Activated CD4-positive, alpha-beta T cell treated with anti-CD3 and anti-CD28 coated beads for 36 hours (primary cell): Measurements from ENCODE around the gene C4orf17. TPM values are rescaled to one million over a fixed set of nuclear protein-coding genes. Genes with fewer than 3 reads are reported as not detected.
"Not testable (repeated sequence)": the region's sequence is repeated elsewhere in the genome, so short reads cannot be mapped to it uniquely, and the experiment has no call there.

Experiments
- ATAC-seq: fragments of 200-7000 bp; cut with Tn5 transposase; one replicate; pipeline ENCODE4 v1.10.0; 2021; ENCODE audit warnings: mild to moderate bottlenecking, moderate library complexity
- CTCF ChIA-PET: fragments of 350-600 bp; sonication (Branson Sonifier 250); formaldehyde crosslinking; loops from one replicate; lab custom pipeline; 2021; ENCODE audit warnings: antibody characterized with exemption; lab: Charles Lee
- POLR2A ChIA-PET: fragments of 350-600 bp; sonication (Branson Sonifier 250); formaldehyde crosslinking; loops from one replicate; lab custom pipeline; 2021; ENCODE audit warnings: antibody characterized with exemption, inconsistent platforms; lab: Charles Lee
- DNase-seq: peaks from one replicate; pipeline ENCODE4 v3.0.0-alpha.2; 2020
- H3K27ac Mint-ChIP-seq: one replicate; pipeline ENCODE4 v1.8.0; 2021; ENCODE audit warnings: mixed read lengths
- H3K27me3 Mint-ChIP-seq: one replicate; pipeline ENCODE4 v1.8.0; 2021; ENCODE audit warnings: mixed read lengths
- H3K36me3 Mint-ChIP-seq: one replicate; pipeline ENCODE4 v1.8.0; 2021; ENCODE audit warnings: low read depth, mixed read lengths
- H3K4me1 Mint-ChIP-seq: one replicate; pipeline ENCODE4 v1.8.0; 2021; ENCODE audit warnings: mixed read lengths
- H3K4me3 Mint-ChIP-seq: one replicate; pipeline ENCODE4 v1.8.0; 2021; ENCODE audit warnings: mild to moderate bottlenecking, moderate library complexity, mixed read lengths
- H3K9me3 Mint-ChIP-seq: one replicate; pipeline ENCODE4 v1.8.0; 2021; ENCODE audit warnings: low read depth, mixed read lengths
- intact Hi-C, 2 experiments: fragments of 100-400 bp; cut with DNase I in 1 of 2; cut with micrococcal nuclease in 1 of 2; formaldehyde crosslinking; loops; one replicate each; pipeline versions ENCODE4 v1.14.2 to v1.15.1; 2022 to 2024; cut with DNase I, micrococcal nuclease
- total RNA-seq, 2 experiments: library from RNA; stranded (reverse); gene quantifications; one replicate each; pipeline ENCODE4 v1.2.3, GENCODE V29; 2021

The C4orf17 gene
- total RNA-seq, 2 experiments from 2014 or later, result not detected

DNA sequence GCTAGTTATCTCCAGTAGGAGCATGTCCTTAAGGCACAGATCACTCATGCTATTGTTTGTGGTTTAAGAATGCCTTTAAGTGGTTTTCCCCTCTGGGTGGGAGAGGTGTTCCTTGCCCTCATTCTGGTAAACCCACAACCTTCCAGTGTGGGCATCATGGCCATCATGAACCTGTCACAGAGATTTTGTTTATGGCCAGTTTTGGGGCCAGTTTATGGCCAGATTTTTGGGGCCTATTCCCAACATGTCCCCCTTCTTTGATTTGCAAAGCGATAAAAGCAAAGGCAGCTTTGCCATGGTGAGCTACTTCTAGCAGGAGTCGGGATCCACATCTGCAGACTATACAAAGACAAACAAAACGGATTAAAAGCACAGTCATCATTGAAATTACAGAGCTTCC is 24.2 kb upstream of the C4orf17 start:
- H3K9me3 Mint-ChIP-seq, result peaks cover 19% of the 10 kb centered on the region
- H3K27ac Mint-ChIP-seq, H3K4me3 Mint-ChIP-seq, intact Hi-C loops, ATAC-seq, H3K36me3 Mint-ChIP-seq, POLR2A ChIA-PET, H3K27me3 Mint-ChIP-seq, DNase-seq, H3K4me1 Mint-ChIP-seq: not testable (repeated sequence)
- CTCF ChIA-PET, result interaction anchor here (0.9 kb wide), 1 partner anchor 325 kb away, joined by 4 read pairs; no protein-coding TSS in a partner anchor

- peaks cover 19% of the 10 kb centered on the region for H3K9me3 Mint-ChIP-seq
- peaks cover 4% of the 10 kb centered on the region for H3K36me3 Mint-ChIP-seq
- ATAC-seq, result no peak
- ChIA-PET CTCF (no interaction called here), POLR2A (no interaction called here)
- H3K4me3 Mint-ChIP-seq, result no peak overlapping the region
- intact Hi-C loops, result no loop called here
- H3K27ac Mint-ChIP-seq, result no peak overlapping the region
- no peaks in the 10 kb centered on the region for H3K27me3 Mint-ChIP-seq
- DNase-seq, result no peak
- H3K4me1 Mint-ChIP-seq, result no peaks in the 10 kb centered on the region
Measured at GRCh38 chr4:99490286-99490685, 20.5 kb upstream of the C4orf17 start.

- intact Hi-C loops, result loop anchor here (5.0 kb wide), 3 partner anchors 57 to 573 kb away; partner anchors contain the start of gene TRMT10A (in 1 of the 2)
- H3K36me3 Mint-ChIP-seq, result peaks cover 2% of the 10 kb centered on the region
- DNase-seq, result peak; percentile 27
- ChIA-PET POLR2A (interaction anchor here (1.1 kb wide), 1 partner anchor 446 kb away, joined by 3 read pairs; no protein-coding TSS in a partner anchor), CTCF (interaction anchor here (0.6 to 0.9 kb wide), 2 partner anchors 88 to 303 kb away, joined by 3 read pairs; no protein-coding TSS in a partner anchor)
- peaks cover 5% of the 10 kb centered on the region for H3K9me3 Mint-ChIP-seq
- no peak overlapping the region for H3K4me3 Mint-ChIP-seq
- ATAC-seq, result no peak
- peak overlapping the region; percentile 37 for H3K27ac Mint-ChIP-seq
- H3K4me1 Mint-ChIP-seq, result peaks cover 53% of the 10 kb centered on the region
- H3K27me3 Mint-ChIP-seq, result no peaks in the 10 kb centered on the region
Measured at GRCh38 chr4:99504804-99505502, 5.9 kb upstream of the C4orf17 start.

GRCh38 chr4:99506781-99507180 is 4.0 kb upstream of the C4orf17 start:
- ChIA-PET CTCF (interaction anchor here (0.8 kb wide), 1 partner anchor 301 kb away, joined by 3 read pairs; no protein-coding TSS in a partner anchor), POLR2A (no interaction called here)
- Mint-ChIP-seq H3K36me3 (peaks cover 2% of the 10 kb centered on the region), H3K27me3 (no peaks in the 10 kb centered on the region), H3K9me3 (peaks cover 5% of the 10 kb centered on the region), H3K4me3 (no peak overlapping the region), H3K27ac (peak overlapping the region; percentile 69), H3K4me1 (peaks cover 53% of the 10 kb centered on the region)
- DNase-seq (no peak), ATAC-seq (no peak)
- intact Hi-C loops, result loop anchor here (1.0 to 5.0 kb wide), 4 partner anchors 56 to 574 kb away; partner anchors contain the start of genes DNAJB14 (in 1 of the 2) and TRMT10A (in 1 of the 2)

GRCh38 chr4:99507349-99507748 is 3.5 kb upstream of the C4orf17 start:
- intact Hi-C loops, result loop anchor here (1.0 to 5.0 kb wide), 4 partner anchors 55 to 575 kb away; partner anchors contain the start of genes DNAJB14 (in 1 of the 2) and TRMT10A (in 1 of the 2)
- DNase-seq (no peak), ATAC-seq (peak; percentile 71)
- Mint-ChIP-seq H3K4me1 (peaks cover 53% of the 10 kb centered on the region), H3K27ac (peak overlapping the region; percentile 90), H3K4me3 (no peak overlapping the region), H3K27me3 (no peaks in the 10 kb centered on the region), H3K36me3 (peaks cover 2% of the 10 kb centered on the region), H3K9me3 (peaks cover 5% of the 10 kb centered on the region)
- ChIA-PET POLR2A (interaction anchor here (0.7 kb wide), 1 partner anchor 597 kb away, joined by 3 read pairs; no protein-coding TSS in a partner anchor), CTCF (interaction anchor here (0.9 to 1.0 kb wide), 2 partner anchors 10 to 301 kb away, joined by 3 to 4 read pairs; no protein-coding TSS in a partner anchor)

DNA sequence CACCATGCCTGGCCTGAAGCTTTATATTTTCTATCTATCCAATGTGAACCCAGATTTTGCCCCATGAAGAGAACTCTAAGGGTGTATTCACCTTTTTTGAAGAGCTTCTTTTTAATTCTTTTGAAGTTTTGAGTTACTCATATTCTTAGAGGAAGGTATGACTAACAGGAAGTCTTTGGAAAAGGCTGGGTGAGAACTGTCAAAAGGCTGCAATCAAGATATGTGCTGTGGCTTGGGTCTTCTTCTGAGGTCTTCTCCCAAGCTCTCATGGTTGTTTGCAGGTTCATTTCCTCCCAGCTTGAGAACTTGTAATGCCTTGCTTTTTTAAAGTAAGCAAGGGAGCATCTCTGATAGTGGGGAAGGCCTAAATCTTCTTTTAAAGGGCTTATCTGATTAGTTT is 3.1 kb upstream of the C4orf17 start:
- peaks cover 2% of the 10 kb centered on the region for H3K36me3 Mint-ChIP-seq
- intact Hi-C loops, result loop anchor here (1.0 to 5.0 kb wide), 5 partner anchors 54 to 575 kb away; partner anchors contain the start of genes DNAJB14 (in 1 of the 2) and TRMT10A (in 1 of the 2)
- H3K4me1 Mint-ChIP-seq, result peaks cover 53% of the 10 kb centered on the region
- peak overlapping the region; percentile 90 for H3K27ac Mint-ChIP-seq
- peaks cover 5% of the 10 kb centered on the region for H3K9me3 Mint-ChIP-seq
- ATAC-seq (peak; percentile 94), DNase-seq (peak; percentile 35)
- CTCF ChIA-PET, result interaction anchor here (0.9 to 1.0 kb wide), 2 partner anchors 10 to 300 kb away, joined by 3 to 4 read pairs; no protein-coding TSS in a partner anchor
- POLR2A ChIA-PET, result interaction anchor here (0.6 to 0.7 kb wide), 2 partner anchors 597 to 1061 kb away, joined by 3 to 5 read pairs; no protein-coding TSS in a partner anchor
- H3K27me3 Mint-ChIP-seq, result no peaks in the 10 kb centered on the region
- no peak overlapping the region for H3K4me3 Mint-ChIP-seq

- ATAC-seq, result no peak
- POLR2A ChIA-PET, result no interaction called here
- no peaks in the 10 kb centered on the region for H3K4me1 Mint-ChIP-seq
Measured at GRCh38 chr4:99518601-99519295, 7.9 kb downstream of the C4orf17 start.

GRCh38 chr4:99529228-99529627 is 18.4 kb downstream of the C4orf17 start:
- DNase-seq (no peak), ATAC-seq (no peak)
- Mint-ChIP-seq H3K4me1 (no peaks in the 10 kb centered on the region), H3K9me3 (no peaks in the 10 kb centered on the region), H3K27me3 (peaks cover 10% of the 10 kb centered on the region), H3K36me3 (no peaks in the 10 kb centered on the region), H3K27ac (no peak overlapping the region), H3K4me3 (no peak overlapping the region)
- ChIA-PET POLR2A (no interaction called here), CTCF (interaction anchor here (1.7 kb wide), 1 partner anchor 21 kb away, joined by 3 read pairs; no protein-coding TSS in a partner anchor)
- intact Hi-C loops, result no loop called here

More at GRCh38 chr4:99518601-99519295, 7.9 kb downstream of the C4orf17 start:
- H3K4me3 Mint-ChIP-seq, result no peak overlapping the region
- H3K9me3 Mint-ChIP-seq, result no peaks in the 10 kb centered on the region
- CTCF ChIA-PET, result no interaction called here
- intact Hi-C loops, result no loop called here
- DNase-seq, result no peak
- no peaks in the 10 kb centered on the region for H3K36me3 Mint-ChIP-seq
- H3K27me3 Mint-ChIP-seq, result no peaks in the 10 kb centered on the region
- no peak overlapping the region for H3K27ac Mint-ChIP-seq

DNA sequence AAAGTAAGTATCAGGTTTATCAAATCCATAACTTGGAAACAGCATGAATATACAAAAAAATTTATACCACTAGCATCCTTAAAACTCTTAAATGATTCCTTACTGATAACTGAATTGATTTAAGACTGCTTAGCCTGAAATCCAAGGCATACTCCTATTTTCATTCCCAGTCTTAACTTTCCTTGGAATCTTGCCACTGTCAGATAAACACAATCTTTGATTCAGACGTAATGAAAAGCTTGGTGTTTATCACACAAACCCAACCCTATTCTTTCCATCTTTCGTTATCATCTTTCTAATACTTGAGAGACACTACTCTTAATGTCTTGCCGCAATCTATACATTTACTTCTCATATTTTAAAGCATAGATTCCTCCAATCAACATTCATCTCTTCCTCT is 19.1 kb downstream of the C4orf17 start:
- no peak for ATAC-seq
- Mint-ChIP-seq H3K27me3 (peaks cover 10% of the 10 kb centered on the region), H3K4me3 (no peak overlapping the region), H3K4me1 (no peaks in the 10 kb centered on the region), H3K9me3 (no peaks in the 10 kb centered on the region), H3K36me3 (no peaks in the 10 kb centered on the region), H3K27ac (no peak overlapping the region)
- ChIA-PET POLR2A (no interaction called here), CTCF (interaction anchor here (1.7 kb wide), 1 partner anchor 21 kb away, joined by 3 read pairs; no protein-coding TSS in a partner anchor)
- intact Hi-C loops, result no loop called here
- no peak for DNase-seq

DNA sequence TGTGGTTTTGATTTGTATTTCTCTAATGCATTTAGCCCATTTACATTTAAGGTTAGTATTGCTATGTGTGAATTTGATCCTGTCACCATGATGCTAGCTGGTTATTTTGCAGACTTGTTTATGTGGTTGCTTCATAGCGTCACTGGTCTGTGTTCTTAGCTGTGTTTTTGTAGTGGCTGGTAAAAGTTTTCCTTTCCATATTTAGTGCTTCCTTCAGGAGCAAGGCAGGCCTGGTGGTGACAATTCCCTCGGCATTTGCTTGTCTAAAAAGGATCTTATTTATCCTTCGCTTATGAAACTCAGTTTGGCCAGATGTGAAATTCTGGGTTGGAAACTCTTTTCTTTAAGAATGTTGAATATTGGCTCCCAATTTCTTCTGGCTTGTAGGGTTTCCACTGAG is 23.9 kb downstream of the C4orf17 start:
- POLR2A ChIA-PET, CTCF ChIA-PET: not testable (repeated sequence)

DNA sequence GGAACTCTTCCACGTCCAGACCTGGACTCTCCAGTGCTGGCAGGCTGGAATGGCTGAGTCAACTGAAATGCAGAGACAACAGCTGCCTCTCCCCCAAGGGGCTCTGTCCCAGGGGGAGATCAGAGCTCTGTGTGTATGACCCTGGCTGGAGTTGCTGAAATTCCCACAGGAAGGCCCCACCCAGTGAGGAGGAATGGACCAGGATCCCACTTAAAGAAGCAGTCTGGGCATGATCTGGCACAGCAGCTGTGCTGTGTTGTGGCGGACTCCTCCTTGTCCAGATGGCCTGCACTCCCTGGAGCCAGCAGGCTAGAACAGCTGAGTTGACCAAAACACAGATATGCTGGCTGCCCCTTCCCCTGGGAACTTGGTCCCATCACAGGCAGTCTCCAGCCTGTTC is 25.4 kb downstream of the C4orf17 start:
- Mint-ChIP-seq H3K4me1 (peaks cover 2% of the 10 kb centered on the region), H3K36me3 (no peaks in the 10 kb centered on the region), H3K27ac (no peak overlapping the region), H3K27me3 (peaks cover 7% of the 10 kb centered on the region), H3K9me3 (no peaks in the 10 kb centered on the region), H3K4me3 (no peak overlapping the region)
- ChIA-PET CTCF (no interaction called here), POLR2A (no interaction called here)
- DNase-seq (no peak), ATAC-seq (no peak)
- intact Hi-C loops, result no loop called here

More for the DNA sequence above, 23.9 kb downstream of the C4orf17 start:
- H3K9me3 Mint-ChIP-seq, H3K4me1 Mint-ChIP-seq, DNase-seq, H3K36me3 Mint-ChIP-seq, H3K27me3 Mint-ChIP-seq, intact Hi-C loops, H3K27ac Mint-ChIP-seq, ATAC-seq, H3K4me3 Mint-ChIP-seq: not testable (repeated sequence)
